Left ventricle myocardium superior (tissue), 1 donor: ENCODE results near the gene RRN3. TPM values are rescaled to one million over a fixed set of nuclear protein-coding genes. Genes with fewer than 3 reads are reported as not detected.
"Not testable (repeated sequence)": the region's sequence is repeated elsewhere in the genome, so short reads cannot be mapped to it uniquely, and the experiment has no call there.

Source experiments
- ATAC-seq: fragments of 200-7000 bp; cut with Tn5 transposase; one replicate; pipeline ENCODE4 v1.9.1; 2020; ENCODE audit warnings: mild to moderate bottlenecking, moderate library complexity
- DNase-seq: peaks from one replicate; pipeline ENCODE4 v3.0.0-alpha.2; 2020
- intact Hi-C: fragments of 100-400 bp; cut with micrococcal nuclease; formaldehyde crosslinking; loops from one replicate; pipeline ENCODE4 v1.11.0; 2022
- total RNA-seq: library from RNA; stranded (reverse); fragmentation: NEBNext Ultra II Directional; extraction: Animal tissue kit (Norgen Biotek cat#: 25700); gene quantifications from one replicate; pipeline ENCODE4 v1.2.1, GENCODE V29; 2021
- donor health status: DM: no; HTN: yes; CAD: no; lungs with severe emphysema.

Gene RRN3
- total RNA-seq, 1 donor from 2014 or later: 25.8 TPM

- intact Hi-C loops: no loop called here
- no peak for DNase-seq
- peak; percentile 46 for ATAC-seq
Observed at GRCh38 chr16:15055141-15056053, 38.7 kb downstream of the RRN3 start.

GRCh38 chr16:15054357-15055140, 39.5 kb downstream of the RRN3 start:
- intact Hi-C loops: no loop called here
- ATAC-seq (no peak), DNase-seq (no peak)

- intact Hi-C loops: no loop called here
- ATAC-seq: no peak
- DNase-seq: no peak
Observed at GRCh38 chr16:15053904-15054303, 40.2 kb downstream of the RRN3 start.

- no peak for ATAC-seq
- intact Hi-C loops: no loop called here
- DNase-seq: peak; percentile 58
Observed at GRCh38 chr16:15052747-15053476, 41.2 kb downstream of the RRN3 start.

- no peak for ATAC-seq
Observed at GRCh38 chr16:15051387-15051951, 42.6 kb downstream of the RRN3 start.

GRCh38 chr16:15050440-15050839, 43.6 kb downstream of the RRN3 start:
- DNase-seq, intact Hi-C loops, ATAC-seq: not testable (repeated sequence)

More at GRCh38 chr16:15051387-15051951, 42.6 kb downstream of the RRN3 start:
- no peak for DNase-seq
- intact Hi-C loops: no loop called here

- DNase-seq (no peak), ATAC-seq (no peak)
- intact Hi-C loops: no loop called here
Observed at GRCh38 chr16:15049581-15050180, 44.4 kb downstream of the RRN3 start.

- no peak for ATAC-seq
- no peak for DNase-seq
- intact Hi-C loops: no loop called here
Observed at GRCh38 chr16:15046692-15047376, 47.2 kb downstream of the RRN3 start.

- DNase-seq, intact Hi-C loops, ATAC-seq: not testable (repeated sequence)
Observed at GRCh38 chr16:15045270-15045669, 48.8 kb downstream of the RRN3 start.

GRCh38 chr16:15044286-15044685, 49.8 kb downstream of the RRN3 start:
- no peak for DNase-seq
- intact Hi-C loops: no loop called here
- no peak for ATAC-seq

- DNase-seq (no peak), ATAC-seq (no peak)
- intact Hi-C loops: no loop called here
Observed at GRCh38 chr16:15043344-15043743, 50.7 kb downstream of the RRN3 start.

- intact Hi-C loops: no loop called here
- peak; percentile 98 for ATAC-seq
- DNase-seq: peak; percentile 89
Observed at GRCh38 chr16:15041271-15042004, 52.6 kb downstream of the RRN3 start.

- intact Hi-C loops: no loop called here
- ATAC-seq (no peak), DNase-seq (no peak)
Observed at GRCh38 chr16:15038689-15039088, 55.4 kb downstream of the RRN3 start.

GRCh38 chr16:15037745-15038144, 56.3 kb downstream of the RRN3 start:
- intact Hi-C loops: no loop called here
- ATAC-seq (no peak), DNase-seq (no peak)

- ATAC-seq (no peak), DNase-seq (no peak)
- intact Hi-C loops: no loop called here
Observed at GRCh38 chr16:15037003-15037402, 57.1 kb downstream of the RRN3 start.

GRCh38 chr16:15035163-15035729, 58.8 kb downstream of the RRN3 start:
- ATAC-seq (no peak), DNase-seq (no peak)
- intact Hi-C loops: no loop called here
